HG03064 (cell line): Measurements from ENCODE around the gene CLEC17A.

ENCODE experiments used
- ATAC-seq: cut with Tn5 transposase; IDR thresholded peaks from one replicate; pipeline ENCODE4 v1.9.1; 2021; ENCODE audit warnings: low read depth; ENCODE audit not compliant: unreplicated experiment

Gene CLEC17A

DNA sequence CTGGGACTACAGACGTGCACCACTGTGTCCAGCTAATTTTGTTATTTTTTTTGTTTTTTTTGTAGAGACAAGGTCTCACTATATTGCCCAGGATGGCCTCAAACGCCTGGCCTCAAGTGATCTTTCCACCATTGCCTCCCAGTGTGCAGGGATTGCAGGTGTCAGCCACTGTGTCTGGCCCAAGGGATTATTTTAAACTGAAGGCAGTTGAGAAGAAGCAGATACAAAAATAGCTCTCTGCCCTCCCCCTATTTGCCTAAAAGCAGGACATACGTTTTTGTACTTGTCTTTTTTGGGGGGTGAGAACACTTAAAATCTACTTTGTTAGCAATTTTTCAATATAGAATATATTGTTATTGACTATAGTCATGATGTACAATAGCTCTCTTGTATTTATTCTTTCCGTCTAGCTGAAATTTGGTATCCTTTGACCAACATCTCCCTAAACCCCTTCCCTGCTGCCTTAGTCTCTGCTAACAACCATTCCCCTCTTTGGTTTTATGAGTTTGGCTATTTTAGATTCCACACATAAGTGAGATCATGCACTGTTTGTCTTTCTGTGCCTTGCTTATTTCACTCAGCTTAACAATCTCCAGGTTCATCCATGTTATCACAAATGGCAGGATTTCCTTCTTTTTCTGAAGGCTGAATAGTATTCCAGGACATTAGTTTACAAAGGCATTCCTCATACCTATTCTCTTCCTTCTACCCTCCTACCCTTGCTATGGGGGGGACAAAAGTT, 56.8 kb downstream of the CLEC17A start:
- ATAC-seq, result no peak

DNA sequence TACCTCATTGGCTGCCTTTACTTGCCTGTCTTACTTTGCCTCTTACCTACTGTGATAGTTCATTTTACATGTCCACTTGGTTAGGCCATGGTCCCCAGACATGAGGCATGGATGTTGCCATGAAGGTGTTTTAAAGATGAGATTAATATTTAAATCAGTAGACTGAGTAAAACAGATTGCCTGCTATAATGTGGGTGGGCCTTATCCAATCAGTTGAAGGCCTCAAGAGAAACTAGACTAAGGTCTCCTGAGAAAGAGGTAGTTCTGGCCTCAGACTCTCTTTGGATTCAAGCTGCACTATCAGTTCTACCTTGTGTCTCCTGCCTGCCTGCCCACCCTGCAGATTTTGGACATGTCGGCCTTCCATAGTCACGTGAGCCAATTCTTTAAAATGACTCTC, 65.6 kb downstream of the CLEC17A start:
- no peak for ATAC-seq

DNA sequence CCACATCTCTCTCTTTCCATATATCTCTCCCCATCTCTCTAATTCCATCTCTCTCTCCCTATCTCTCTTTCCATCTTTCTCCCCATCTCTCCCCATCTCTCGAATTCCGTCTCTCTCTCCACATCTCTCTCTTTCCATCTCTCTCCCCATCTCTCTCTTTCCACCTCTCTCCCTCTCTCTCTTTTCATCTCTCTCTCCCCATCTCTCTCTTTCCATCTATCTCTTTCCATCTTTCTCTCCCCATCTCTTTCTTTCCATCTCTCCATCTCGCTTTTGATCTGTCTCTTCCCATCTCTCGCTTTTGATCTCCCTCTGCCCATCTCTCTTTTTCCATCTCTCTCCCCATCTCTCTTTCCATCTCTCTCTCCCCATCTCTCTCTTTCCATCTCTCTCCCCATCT, 66.1 kb downstream of the CLEC17A start:
- ATAC-seq, result no peak

DNA sequence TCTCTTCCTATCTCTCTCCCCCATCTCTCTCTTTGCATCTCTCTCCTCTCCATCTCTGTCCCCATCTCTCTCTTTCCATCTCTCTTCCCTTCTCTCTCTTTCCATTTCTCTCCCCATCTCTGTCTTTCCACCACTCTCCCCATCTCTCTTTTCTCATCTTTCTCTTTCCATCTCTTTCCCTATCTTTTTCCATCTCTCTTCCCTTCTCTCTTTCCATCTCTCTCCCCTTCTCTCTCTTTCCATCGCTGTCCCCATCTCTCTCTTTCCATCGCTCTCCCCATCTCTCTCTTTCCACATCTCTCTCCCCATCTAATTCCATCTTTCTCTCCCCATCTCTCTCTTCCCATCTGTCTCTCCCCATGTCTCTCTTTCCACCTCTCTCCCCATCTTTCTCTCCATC, 67.3 kb downstream of the CLEC17A start:
- no peak for ATAC-seq

DNA sequence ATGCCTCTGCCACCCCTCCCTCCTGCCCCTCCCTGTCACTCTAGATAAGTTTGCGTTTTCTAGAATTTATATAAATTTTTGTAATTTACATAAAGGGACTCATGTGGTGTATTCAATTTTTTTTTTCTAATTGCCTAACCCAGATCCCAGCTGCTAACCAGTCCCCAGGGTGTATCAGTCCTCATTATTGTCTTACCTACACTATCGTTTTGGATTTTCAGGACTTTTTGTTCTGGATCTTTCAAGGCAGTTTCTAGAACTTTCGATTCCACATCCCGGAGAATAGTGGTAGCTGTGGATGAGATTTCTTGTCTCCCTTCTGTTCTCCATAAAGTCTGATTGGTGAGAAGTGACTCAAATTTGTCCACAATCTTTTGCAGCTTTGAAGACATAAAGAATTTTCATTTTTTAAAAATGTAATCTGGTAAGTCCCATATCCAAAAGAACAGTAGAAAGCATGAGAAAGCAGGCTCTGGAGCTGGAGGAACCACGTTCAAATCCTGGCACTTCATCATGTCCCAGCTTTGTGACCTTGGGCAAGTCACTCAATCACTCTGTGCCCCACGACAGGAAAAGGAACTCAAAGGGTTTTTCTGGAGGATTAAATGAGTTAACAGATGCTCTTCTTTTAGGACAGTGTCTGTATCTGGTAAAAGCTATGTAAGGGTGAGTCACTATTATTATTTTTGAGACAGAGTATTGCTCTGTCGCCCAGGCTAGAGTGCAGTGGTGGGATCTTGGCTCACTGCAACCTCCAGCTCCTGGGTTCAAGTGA, 72.1 kb downstream of the CLEC17A start:
- ATAC-seq, result no peak

DNA sequence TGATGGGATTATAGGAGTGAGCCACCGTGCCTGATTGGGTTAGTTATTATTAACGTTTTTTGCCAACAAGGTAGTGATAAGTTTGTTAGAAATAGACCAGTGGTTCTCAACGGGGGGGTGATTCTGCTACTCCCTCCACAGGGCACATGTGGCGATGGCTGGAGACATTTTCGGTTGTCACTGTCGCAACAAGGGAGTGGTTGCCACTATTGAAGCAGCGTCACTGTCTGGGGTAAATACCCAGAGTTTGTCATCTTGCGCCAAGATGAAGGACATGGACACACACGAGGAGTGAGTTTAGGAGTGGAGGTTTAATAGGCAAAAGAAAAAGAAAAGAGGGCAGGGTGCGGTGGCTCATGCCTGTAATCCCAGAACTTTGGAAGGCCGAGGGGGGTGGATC, 72.8 kb downstream of the CLEC17A start:
- ATAC-seq, result no peak

DNA sequence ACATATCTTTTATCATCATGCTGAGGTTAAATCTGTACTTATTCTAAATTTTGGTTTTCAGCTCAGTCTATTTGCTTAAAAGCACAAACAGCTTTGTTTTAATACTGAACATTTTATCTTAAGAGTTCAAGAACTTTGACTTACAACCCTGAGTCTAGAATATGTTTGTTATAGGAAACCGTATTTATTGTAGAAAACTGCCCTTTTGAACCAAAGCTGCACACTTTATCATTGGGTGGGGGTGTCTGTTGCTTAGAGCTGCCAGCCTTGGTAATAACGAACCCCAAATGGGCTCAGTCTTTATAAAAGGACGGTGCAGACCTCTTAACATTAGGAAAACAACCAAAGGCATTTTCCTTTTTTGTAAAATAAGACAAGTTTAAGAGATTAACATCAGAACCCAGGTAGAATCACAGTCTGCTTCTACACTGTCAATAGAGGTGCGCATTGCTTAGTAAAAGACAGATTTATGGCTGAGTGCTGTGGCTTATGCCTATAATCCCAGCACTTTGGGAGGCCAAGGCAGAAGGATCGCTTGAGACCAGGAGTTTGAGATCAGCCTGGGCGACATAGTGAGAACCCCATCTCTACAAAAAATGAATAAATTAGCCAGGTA, 77.1 kb downstream of the CLEC17A start:
- no peak for ATAC-seq

DNA sequence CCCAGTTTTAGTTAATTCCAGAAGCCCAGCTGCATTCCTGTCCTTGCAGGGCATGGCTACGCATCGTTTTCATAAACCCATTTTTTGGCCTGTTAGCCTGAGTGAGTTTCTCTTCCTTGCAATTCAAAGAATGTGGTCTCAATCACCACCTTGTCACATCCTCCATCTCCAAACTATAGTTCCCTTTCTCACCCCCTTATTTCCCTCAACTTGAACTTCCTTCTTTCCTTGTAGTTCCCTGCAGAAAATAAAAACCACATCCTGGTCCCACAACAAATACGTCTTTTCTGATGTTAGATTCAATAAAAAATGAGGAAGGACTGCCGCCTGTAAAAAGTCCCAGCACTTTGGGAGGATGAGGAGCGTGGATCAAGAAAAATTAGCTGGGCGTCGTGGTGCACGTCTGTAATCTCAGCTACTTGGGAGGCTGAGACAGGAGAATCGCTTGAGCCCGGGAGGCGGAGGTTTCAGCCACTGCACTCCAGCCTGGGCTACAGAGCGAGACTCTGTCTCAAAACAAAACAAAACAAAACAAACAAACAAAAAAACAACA, 78.6 kb downstream of the CLEC17A start:
- no peak for ATAC-seq
